ENCODE data around the gene CHRNB1. TPM values are rescaled to one million over a fixed set of nuclear protein-coding genes. Genes with fewer than 3 reads are reported as not detected.

The CHRNB1 gene
- total and polyA plus RNA-seq, 2 of the 8 experiments (the other 6 are each of a cell fraction or from before 2014, with no cell fraction given) = 14.1 to 28.2 TPM

DNA sequence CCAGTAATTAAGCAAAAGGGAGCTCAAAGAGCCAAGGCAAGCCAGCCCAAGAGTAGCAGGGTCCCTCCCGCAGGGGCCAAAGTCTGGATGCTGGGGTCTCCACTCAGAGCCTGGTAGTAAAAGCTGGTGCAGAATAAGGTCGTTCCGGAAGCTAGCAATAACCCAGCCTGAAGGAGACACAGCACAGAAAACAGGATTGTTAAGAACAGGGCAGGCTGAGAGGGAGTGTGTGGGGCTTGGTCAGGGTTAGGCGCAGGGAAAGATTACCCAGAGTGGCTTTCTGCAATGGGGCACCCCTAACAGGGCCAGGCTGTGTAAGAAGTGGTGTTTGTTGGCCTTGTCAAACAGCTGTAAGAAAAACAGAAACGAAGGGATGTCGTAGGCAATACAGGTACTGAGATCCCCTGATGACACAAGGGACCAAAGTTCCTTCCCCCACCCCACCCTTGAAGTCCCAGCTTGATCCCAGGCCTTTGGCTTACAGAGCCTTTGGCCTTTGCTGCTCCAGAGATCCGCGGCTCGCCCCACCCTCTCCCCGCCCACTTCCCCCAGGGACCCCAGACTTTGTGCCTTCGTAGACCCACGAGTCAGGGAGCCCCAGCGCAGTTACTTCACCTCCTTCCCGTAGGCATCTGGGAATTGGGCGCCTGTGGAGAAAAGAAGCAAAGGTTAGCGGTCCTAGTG lies 41.7 kb upstream of the CHRNB1 start:
- peak overlapping the region; percentile 5 for H3K4ac ChIP-seq (replicated peaks; ENCODE audit: insufficient read length, low read depth, low read length)
- no peak overlapping the region for H3K56ac ChIP-seq (replicated peaks; ENCODE audit: insufficient read length, low read depth, low read length)
- no peak overlapping the region for H2BK15ac ChIP-seq (ENCODE audit: low read length)
- peak overlapping the region; percentile 21 for H3K14ac ChIP-seq (ENCODE audit: insufficient read length)
- ChIA-PET POLR2A (ENCODE audit: partially characterized antibody) (interaction anchor here (0.6 to 8.2 kb wide), 16 partner anchors 8 to 204 kb away, joined by 3 to 66 read pairs (median 6); partner anchors contain the start of genes FGF11, PHF23, PLSCR3 and POLR2A), CTCF (ENCODE audit: partially characterized antibody) (interaction anchor here (0.8 to 3.5 kb wide), 11 partner anchors 8 to 158 kb away, joined by 3 to 26 read pairs (median 5); partner anchors contain the start of genes TMEM102 and TMEM95)
- no peak overlapping the region for H2BK120ac ChIP-seq (replicated peaks; ENCODE audit: low read depth, low read length)
- peak overlapping the region; percentile 84 to 90 for H3K4me2 ChIP-seq (ENCODE audit: insufficient read depth in 1 of 2, low read depth in 2 of 2, low read length in 2 of 2)
- 25% methylated on average over 15 of the region's 16 CpGs; no CpG with 5 or more reads in 1 of the 2 experiments for WGBS, 2 experiments (ENCODE audit: extremely low coverage in 1 of 2, insufficient coverage in 1 of 2, insufficient read length in 1 of 2, insufficient replicate concordance in 2 of 2, low coverage in 1 of 2, low lambda C conversion rate in 2 of 2, missing lambda C conversion rate in 1 of 2)
- H3K27me3 ChIP-seq (replicated peaks in 1 of 4; ENCODE audit: control insufficient read depth in 3 of 4, extremely low read depth in 1 of 4, insufficient read depth in 3 of 4, low read length in 3 of 4) = no peaks in the 10 kb centered on the region; a peak in 1 of 7 replicates
- no peak overlapping the region for H2BK12ac ChIP-seq (ENCODE audit: low read depth, low read length)
- peaks cover 13% of the 10 kb centered on the region; the same call in 1 of the 2 replicates for H3K23me2 ChIP-seq (ENCODE audit: low read depth, low read length)
- H3K36me3 ChIP-seq (ENCODE audit: control insufficient read depth in 2 of 4, insufficient read depth in 4 of 4, low read length in 3 of 4) = no peaks in the 10 kb centered on the region
- H3K27ac ChIP-seq (ENCODE audit: low read depth, low read length) = no peak overlapping the region
- FAIRE-seq = peak; percentile 73
- peak overlapping the region; percentile 67 to 94 (median 74) for H3K4me3 ChIP-seq (ENCODE audit: extremely low read depth in 1 of 4, insufficient read depth in 2 of 4, low read depth in 3 of 4, low read length in 4 of 4)
- H3K9ac ChIP-seq (replicated peaks in 1 of 4; ENCODE audit: extremely low read depth in 1 of 4, low read depth in 3 of 4, low read length in 3 of 4) = peak overlapping the region in 2 of 4 experiments; percentile 25 to 61; a peak in 3 of 7 replicates
- peak overlapping the region; percentile 32; the same call in 1 of the 2 replicates for H3K18ac ChIP-seq (ENCODE audit: extremely low read depth, low read length)
- peaks cover 0 to 6% of the 10 kb centered on the region in 2 experiments for H4K20me1 ChIP-seq (replicated peaks in 1 of 2; ENCODE audit: control insufficient read depth in 1 of 2, insufficient read depth in 2 of 2, low read length in 2 of 2)
- peak overlapping the region; percentile 60 for H4K5ac ChIP-seq (ENCODE audit: insufficient read length, low read depth, low read length)
- H3K4me1 ChIP-seq (replicated peaks in 1 of 4; ENCODE audit: control insufficient read depth in 3 of 4, insufficient read depth in 4 of 4, low read length in 3 of 4) = peaks cover 0 to 13% (median 9%) of the 10 kb centered on the region in 4 experiments; a peak in 5 of 7 replicates
- H3K79me2 ChIP-seq (ENCODE audit: control insufficient read depth in 1 of 2, insufficient read depth in 2 of 2, low read length in 2 of 2) = peaks cover 0 to 8% of the 10 kb centered on the region in 2 experiments; a peak in 1 of 4 replicates
- H2AFZ ChIP-seq (ENCODE audit: low read length) = no peak overlapping the region
- H4K91ac ChIP-seq (replicated peaks; ENCODE audit: insufficient read length, low read length) = no peak overlapping the region
- H2BK5ac ChIP-seq (ENCODE audit: low read depth, low read length) = peak overlapping the region; percentile 76
- peak in 1 of 2 experiments; percentile 76 for DNase-seq (ENCODE audit: low read depth in 1 of 2, low spot score in 2 of 2)
- no peak overlapping the region for H4K8ac ChIP-seq (ENCODE audit: extremely low read depth, insufficient read depth, low read length)
- H3K9me3 ChIP-seq (ENCODE audit: insufficient read depth in 2 of 2, low read depth in 1 of 2, low read length in 1 of 2) = no peaks in the 10 kb centered on the region
- H2AK5ac ChIP-seq (ENCODE audit: low read depth, low read length) = peak overlapping the region; percentile 75; the same call in 1 of the 2 replicates
- H3K23ac ChIP-seq (ENCODE audit: insufficient read length) = no peak overlapping the region
- peaks cover 5% of the 10 kb centered on the region for H3K79me1 ChIP-seq (ENCODE audit: low read depth, low read length)
- H2BK20ac ChIP-seq (ENCODE audit: low read length) = no peak overlapping the region
- TF ChIP-seq TCF12 (IDR thresholded peaks at IDR 0.05; ENCODE audit: low read depth, low read length) (no peak), MAFK (IDR thresholded peaks at IDR 0.05; ENCODE audit: low read depth, low read length) (no peak), SP4 (IDR thresholded peaks at IDR 0.05; ENCODE audit: low read length) (no peak)
